ENCODE measurements around the gene FKTN.
"Not testable (repeated sequence)": the region's sequence is repeated elsewhere in the genome, so short reads cannot be mapped to it uniquely, and the experiment has no call there.

Gene FKTN

DNA sequence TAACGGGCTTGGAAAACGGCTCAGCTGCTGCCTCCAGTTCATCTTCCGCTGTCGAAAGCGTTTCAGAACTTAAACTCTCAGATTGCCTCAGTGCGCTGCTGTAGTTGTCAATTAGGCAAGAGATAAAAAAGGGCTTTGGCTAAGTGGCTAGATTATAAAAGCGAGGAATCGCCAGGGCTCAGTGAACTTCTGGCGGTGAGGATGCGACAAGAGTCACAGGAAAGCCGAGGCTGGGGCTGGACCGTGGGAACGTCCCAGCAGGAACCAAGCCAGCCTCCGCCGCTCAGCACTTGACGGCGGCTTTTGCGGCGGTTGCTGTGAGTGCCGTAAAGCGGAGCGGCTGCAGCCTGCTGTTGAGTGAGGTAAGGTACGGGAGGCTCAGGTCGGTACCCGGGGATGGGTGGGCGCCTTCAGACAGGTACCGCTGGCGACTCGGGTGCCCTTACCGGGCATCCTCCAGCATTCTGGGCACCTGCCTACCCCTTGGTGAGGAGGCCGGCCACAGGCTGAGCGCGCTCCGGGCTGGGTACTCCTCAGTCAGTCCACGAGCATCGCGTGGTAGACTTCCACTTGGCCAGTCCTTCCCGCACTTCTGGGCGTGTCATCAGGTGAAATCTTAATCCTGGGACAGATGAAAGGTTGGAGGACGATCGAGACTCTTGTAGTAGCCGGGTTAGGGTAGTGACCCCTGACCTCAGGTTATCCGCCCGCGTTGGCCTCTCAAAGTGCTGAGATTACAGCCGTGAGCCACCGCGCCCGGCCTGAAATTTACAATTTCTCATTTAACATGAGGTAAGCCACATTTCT, at the start of gene FKTN:
Gene FKTN (plus strand): TSS at position 328 of the 807 bp plus-strand sequence. CDS start 16,902 bp downstream, outside the sequence.
- peak; percentile 77 for DNase-seq (ENCODE audit: low spot score)

DNA sequence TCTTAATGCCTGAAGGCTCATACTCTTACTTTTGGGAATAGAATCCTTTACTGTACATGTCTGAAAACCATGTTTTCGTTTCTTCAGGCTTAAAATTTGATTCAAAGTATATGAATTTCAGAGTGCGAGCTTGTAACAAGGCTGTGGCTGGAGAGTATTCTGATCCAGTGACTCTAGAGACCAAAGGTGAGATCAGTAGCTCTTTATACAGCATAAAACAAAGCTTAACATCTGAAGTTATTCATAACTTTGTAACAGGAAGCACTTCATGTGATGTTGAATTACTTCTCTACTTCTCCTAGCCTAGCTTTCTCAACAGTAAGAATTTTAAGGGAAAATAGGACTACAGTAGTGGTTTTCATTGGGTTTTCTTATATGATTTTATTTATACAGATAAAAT, 49.4 kb upstream of the FKTN start:
- no peak for DNase-seq (ENCODE audit: low spot score)

DNA sequence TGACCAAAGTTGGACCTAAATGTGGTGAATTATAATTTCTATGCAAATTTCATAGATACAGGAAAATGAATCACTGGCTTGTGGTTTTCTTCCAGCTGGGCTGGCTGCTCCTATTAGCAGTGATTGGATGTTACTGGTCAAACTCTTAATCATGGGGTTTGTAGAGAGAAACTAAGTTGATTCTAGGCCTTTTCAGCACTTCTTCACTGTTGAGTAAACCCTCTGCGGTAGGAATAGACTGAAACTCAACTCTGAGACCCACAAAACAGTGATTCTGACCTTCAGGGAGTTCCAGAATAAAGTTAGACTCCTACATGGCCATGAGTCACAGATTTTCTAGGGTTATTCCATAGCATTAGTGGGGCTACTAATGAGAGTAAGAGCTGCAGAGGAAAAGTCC, 47.9 kb upstream of the FKTN start:
- no peak for DNase-seq (ENCODE audit: low spot score)

DNA sequence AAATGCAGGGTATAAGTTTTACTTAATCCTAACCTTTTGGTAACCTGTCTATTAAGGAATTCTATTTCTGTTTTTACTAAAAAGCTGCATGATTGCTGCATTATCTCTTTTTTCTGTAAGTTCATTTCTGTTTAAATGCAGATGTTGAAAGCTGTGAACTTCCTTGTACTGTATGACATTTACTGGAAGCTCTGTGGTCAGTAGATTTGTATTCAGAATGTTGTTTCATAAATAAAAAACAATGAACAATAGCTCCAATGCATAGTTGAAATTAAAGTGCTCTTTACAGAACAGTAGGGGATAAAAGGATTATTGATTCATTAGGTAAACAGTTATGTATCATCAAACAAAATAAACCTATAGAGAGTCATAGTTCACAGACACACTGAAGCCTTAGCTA, 46.5 kb upstream of the FKTN start:
- DNase-seq (ENCODE audit: low spot score): no peak

DNA sequence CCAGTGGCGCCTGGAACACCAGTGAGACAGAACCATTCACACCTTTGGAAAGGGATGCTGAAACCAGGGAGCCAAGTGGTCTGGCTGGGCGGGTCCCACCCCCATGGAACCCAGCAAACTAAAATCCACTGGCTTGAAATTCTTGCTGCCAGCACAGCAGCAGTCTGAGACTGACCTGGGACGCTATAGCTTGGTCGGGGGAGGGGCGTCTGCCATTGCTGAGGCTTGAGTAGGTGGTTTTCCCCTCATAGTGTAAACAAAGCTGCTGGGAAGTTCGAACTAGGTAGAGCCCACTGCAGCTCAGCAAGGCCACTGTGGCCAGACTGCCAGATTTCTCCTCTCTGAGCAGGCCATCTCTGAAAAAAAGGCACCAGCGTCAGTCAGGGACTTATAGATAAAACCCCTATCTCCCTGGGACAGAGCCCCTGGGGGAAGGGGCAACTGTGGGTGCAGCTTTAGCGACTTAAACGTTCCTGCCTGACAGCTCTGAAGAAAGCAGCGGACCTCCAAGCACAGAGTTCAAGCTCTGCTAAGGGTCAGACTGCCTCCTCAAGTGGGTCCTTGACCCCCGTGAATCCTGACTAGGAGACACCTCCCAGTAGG, 42.0 kb upstream of the FKTN start:
- DNase-seq (ENCODE audit: low spot score): no peak

DNA sequence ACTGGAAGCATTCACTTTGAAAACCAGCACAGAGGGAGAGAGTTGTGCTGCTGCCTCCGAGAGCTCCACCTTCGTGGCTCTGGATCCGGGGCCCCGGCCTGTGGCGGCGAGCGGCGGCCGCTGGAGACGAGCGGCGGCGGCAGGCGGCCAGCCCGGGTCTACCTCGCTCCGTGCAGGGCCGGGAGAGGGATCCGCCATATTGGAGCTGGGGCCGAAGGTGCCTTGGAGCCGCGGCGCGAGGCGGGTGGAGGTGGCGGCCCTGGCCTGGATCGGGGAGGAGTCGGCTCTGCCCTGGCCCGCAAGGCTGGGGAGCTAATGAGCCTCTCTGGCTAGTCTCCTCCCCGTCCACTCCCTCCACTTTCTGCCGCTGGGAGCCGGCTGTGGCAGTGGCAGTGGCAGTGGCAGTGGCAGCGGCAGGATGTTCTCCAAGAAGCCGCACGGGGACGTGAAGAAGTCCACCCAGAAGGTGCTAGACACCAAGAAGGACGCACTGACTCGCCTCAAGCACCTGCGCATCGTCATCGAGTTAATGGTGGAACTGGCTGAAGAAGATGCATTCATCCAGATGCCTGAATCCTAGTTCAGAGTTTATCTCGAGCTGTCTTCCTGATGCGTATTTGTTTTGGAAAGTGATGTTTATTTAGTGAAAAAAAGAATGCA, 38.1 kb upstream of the FKTN start:
- not testable (repeated sequence) for DNase-seq (ENCODE audit: low spot score)

DNA sequence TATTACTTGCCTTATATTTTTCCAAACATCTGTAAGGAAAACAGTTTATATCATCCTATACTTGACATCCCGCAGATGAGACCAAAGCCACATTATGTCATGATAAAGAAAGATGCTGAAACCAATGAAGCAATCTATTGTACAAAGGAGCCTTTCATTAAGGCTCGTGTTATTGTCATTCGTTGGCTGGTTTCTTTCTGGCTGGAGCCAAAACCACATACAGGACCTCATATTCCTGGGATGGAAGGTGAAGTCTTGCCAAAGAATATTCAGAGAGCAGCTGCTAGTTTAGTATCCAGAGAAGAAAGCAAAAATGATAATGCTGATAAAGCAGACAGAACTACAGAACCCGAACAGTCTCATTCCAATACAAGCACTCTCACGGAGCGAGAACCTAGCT, 36.9 kb upstream of the FKTN start:
- DNase-seq (ENCODE audit: low spot score): peak; percentile 49

DNA sequence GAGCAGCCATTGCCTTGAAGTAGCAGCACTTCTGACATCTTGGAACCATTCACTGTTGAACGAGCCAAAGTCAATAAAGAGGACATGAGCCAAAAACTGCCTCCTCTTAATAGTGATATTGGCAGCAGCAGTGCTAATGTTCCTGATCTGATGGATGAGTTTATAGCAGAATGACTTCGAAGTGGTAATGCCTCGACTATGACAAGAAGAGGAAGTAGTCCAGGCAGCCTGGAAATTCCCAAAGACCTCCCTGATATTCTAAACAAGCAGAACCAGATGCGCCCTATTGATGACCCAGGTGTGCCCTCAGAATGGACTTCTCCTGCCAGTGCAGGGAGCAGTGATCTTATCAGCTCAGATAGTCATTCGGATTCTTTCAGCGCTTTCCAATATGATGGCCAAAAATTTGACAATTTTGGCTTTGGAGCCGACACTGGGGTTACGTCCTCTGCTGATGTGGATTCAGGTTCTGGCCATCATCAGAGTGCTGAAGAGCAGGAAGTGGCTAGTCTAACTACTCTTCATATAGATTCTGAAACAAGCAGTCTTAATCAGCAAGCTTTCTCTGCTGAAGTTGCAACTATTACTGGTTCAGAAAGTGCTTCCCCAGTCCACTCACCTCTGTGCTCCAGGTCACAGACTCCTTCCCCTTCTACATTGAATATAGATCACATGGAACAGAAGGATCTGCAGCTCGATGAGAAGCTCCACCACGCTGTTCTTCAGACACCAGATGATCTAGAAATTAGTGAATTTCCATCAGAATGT, 35.1 kb upstream of the FKTN start:
- not testable (repeated sequence) for DNase-seq (ENCODE audit: low spot score)

DNA sequence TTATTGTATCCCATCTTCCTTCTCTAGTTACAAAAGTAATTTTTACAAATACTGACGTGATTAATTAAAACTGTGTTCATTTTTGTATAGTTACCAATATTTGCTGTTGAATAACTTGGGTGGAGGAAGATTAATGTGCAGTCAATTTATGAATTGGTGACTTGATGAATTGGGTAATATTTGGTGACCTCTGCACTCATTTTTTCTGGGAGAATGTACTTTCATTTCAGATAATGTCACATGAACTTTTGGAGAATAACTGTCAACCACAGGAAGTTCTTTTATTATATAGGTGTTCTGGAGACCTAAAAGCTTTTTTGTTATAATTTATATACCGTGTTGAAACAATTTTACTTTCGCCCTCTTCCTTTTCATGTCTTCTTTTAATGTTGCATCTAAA, 26.4 kb upstream of the FKTN start:
- no peak for DNase-seq (ENCODE audit: low spot score)

DNA sequence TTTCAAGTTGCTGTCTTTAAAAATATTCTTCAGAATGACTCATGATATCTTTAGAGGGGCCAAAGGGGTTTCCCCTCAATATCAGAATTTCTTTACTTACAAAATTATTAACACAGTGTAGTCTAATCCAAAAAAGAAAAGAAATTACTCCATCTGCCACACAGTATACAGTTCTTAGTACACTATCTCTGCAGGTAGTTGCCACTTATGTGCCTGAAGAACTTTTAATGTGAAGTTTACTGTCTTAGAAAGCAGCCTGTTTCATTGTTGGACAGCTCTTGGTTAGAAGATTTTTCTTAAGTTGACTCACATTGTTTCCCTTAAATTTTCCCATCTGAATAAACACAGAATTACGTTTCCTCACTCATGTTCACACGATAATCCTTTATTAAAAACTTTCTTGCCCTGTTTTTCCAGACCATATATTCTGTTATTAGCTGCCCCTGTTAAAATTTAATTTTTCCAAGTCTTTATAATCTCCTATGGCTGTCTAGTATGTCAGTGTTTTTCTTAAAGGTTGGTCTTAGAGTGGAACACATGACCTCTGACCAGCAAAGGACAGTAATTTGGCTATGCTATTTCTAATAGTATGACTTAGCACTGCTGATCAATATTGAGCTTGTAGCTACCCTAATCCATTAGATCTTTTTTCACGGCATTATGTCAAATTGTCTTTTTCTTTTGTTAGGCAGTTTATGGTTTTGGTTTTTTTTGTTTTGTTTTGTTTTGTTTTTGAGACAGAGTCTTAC, 21.8 kb upstream of the FKTN start:
- no peak for DNase-seq (ENCODE audit: low spot score)

DNA sequence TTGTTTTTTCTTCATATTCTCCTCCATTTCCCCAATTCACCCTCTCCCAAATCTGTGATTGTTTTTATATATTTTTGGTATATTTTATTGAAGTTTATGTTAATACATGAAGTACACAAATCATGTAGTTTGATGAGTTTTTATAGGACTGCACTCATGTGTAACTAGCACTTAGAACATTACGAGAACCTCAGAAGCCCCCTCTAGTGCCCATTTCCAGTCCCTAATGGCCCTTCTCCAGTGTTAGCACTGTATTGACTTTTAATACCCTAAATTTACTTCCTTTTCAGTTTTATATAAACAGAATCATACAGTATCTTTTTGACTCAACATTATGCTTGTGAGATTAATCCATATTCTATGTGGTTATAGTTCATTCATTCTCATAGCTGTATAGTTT, 18.5 kb upstream of the FKTN start:
- no peak for DNase-seq (ENCODE audit: low spot score)

DNA sequence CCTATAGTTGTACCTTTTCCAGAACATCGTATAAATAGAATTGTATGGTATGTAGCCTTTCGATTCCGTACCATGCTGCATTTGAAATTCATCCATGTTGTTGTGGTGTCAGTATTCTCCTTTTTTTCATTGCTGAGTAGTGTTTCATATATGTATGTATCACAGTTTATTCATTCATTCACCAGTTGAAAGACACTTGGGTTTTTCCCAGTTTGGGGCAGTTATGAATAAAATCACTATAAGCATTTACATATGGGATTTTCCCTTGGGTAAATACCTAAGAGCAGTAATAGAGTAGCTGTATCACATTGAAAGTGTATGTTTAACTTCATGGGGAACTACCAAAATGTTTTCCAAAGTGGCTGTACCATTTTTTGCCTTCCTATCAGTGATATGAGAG, 16.1 kb upstream of the FKTN start:
- DNase-seq (ENCODE audit: low spot score): no peak

DNA sequence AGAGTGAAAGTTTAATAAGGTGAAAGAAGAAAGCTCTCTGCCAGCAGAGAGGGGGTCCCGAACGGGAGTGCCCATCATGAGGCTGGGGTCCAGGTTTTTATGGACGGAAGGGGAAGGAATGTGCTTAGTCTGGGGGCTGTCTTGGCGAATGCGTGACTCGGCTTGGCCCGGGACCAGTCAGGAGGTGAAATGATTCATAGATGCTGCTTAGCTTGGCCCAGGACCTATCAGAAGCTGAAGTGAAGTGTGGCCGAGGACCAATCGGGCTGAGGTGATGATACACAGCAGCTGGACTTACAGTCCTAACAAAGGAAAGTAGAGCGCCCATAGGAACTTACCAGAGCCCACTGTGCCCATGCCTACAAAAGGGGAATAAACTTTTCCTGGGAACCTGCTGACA, 3.9 kb upstream of the FKTN start:
- no peak for DNase-seq (ENCODE audit: low spot score)

DNA sequence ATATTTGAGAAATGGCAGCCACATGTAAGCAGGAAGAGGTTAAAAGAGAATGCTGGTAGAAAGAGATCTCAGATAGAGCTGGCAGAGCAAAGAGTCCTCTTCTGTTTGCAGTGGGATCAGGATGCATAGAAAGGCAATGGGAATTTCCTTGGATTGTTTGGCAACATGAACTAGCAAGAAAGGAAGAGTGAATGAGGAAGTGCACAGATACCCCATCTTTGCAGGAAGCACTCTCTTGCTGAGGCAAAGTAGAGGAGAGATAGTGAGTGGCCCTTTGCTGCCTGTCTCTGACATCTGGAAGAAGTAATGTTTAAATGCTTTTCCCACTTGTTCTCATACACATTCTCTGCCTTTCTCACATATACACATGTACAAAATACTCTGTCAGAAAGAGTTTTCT, 14.5 kb downstream of the FKTN start:
- DNase-seq (ENCODE audit: low spot score): no peak

DNA sequence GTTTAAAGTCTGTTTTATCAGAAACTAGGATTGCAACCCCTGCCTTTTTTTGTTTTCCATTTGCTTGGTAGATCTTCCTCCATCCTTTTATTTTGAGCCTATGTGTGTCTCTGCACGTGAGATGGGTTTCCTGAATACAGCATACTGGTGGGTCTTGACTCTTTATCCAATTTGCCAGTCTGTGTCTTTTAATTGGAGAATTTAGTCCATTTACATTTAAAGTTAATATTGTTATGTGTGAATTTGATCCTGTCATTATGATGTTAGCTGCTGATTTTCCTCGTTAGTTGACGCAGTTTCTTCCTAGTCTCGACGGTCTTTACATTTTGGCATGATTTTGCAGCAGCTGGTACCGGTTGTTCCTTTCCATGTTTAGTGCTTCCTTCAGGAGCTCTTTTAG, 22.0 kb downstream of the FKTN start:
- not testable (repeated sequence) for DNase-seq (ENCODE audit: low spot score)

DNA sequence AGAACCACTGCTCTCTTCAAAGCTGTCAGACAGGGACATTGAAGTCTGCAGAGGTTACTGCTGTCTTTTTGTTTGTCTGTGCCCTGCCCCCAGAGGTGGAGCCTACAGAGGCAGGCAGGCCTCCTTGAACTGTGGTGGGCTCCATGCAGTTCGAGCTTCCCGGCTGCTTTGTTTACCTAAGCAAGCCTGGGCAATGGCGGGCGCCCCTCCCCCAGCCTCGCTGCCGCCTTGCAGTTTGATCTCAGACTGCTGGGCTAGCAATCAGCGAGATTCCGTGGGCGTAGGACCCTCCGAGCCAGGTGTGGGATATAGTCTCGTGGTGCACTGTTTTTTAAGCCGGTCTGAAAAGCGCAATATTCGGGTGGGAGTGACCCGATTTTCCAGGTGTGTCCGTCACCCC, 23.6 kb downstream of the FKTN start:
- DNase-seq (ENCODE audit: low spot score): not testable (repeated sequence)

DNA sequence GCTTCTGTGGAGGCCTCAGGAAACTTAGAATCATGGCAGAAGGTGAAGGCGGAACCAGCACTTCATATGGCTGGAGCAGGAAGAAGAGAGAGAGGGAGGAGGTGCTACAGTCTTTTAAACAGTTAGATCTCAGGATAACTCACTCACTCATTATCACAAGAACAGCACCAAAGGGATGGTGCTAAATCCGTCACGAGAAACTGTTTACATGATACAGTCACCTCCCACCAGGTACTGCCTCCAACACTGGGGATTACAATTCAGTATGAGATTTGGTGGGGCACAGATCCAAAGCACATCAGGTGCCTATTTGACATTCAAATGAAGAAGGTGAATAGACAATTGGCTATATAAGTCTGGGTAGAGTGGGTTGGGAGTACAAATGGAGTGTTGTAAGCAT, 35.2 kb downstream of the FKTN start:
- DNase-seq (ENCODE audit: low spot score): no peak

DNA sequence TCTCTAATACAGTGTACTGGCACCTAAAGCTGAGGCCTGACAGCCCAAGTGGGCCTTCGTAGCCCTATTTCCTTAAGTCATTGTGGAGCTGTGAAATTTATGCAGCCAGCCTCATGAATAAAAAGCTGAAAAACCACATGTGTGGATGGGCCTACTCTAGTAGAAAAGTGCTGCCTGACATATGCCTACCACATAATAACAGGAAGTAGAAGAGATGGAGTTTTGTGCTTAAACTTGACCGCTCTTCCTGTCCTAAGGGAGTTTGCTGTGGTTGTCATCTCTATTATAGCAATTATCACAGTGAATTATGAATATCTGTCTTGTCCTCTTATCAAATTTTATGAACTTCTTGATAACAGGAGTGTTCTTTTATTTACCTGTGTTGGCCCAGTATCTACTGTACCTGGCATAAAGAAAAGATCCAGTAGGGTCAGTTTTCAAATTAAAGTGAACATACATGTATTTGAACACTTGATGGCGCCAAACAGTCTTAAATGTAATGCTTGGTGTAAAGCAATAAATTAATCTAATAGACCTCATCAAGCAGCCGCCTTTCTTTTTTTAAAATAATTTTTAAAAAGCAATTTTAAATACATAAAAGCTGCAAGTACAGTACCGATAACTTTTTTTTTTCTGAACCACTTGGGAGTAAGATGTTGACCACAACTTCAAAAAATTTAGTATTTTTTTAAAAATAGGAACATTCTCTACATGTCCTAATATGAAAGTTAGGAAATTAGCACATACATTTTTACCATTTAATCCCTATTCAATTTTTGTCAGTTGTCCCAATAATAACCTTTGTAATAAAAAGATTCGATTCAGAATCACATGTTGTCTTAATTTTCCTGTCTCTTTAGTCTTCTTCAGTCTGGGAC, 51.0 kb downstream of the FKTN start:
- peak; percentile 74 for DNase-seq (ENCODE audit: low spot score)

DNA sequence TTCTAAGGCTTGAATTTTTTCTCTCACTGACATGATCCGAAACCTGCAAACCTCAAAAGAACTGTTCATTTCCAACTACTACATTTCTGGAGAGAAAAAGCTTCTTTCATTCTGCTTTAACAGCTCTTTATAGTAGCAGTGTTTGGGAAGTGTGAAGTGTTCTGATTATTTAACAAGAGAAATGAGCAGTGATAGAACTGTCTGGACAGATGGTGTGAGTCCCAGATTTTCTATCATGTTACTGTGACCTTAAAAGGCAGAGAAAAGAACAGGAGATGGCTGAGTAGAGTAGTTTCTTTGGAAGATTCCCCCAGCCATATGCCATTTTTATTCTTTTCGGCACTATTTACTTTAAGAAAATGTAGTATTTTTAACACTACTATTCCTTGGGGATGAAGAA, 63.1 kb downstream of the FKTN start:
- peak; percentile 6 for DNase-seq (ENCODE audit: low spot score)

DNA sequence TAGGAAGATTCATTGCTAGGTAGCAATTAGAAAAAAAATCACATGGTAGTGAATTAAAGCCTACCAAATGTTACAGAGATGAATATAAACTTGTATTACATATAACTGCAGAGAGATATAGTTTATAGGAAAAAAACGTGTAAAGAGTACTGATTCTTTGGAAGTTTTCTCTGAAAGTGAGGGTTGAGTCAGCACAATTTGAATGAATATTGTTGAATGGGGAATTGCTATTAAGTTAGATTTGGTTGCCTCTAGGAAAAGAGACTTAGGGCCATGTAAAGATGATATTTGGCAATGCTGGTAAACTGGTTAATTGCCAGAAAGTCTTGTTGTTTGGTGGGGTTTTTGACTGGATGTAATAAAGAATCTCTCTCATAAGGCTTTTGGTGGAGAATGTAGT, 67.2 kb downstream of the FKTN start:
- no peak for DNase-seq (ENCODE audit: low spot score)

DNA sequence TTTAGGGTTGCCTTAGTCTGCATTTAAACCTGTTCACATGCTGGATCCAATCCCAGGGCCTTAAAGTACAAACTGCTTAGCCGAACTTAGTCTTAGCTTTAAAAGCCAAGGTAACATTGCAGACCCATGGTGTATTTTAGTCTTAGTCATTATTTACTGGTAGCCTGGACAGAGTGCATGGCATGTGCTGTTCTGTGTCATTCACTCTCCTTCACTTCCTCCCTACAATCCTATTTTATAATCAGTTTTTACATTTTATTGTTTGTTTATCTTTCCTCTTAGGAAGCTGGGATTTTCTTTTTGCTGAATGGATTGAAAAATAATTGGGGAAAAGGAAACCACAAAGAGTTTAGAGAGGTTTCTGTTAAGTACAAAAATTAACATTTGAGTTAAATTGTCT, 74.9 kb downstream of the FKTN start:
- no peak for DNase-seq (ENCODE audit: low spot score)
